ENCODE data around the gene RAP1B.

DNA sequence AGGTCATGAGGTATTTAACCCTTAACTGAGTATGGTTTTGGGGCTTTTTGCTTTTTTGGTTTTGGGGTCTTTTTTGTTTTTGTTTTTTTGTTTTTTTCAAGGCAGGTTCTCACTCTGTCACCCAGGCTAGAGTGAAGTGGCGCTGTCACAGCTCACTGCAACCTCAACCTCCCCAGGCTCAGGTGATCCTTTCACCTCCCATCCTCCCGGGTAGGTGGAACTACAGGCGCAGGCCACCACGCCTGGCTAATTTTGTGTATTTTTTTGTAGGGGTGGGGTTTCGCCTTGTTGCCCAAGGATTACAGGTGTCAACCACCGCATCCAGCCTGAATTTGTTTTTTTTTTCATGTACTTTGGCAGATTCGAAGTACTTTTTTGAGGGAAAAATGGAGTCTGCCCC lies 19.9 kb downstream of the RAP1B start:
- TF ChIP-seq EZH2 (IDR thresholded peaks at IDR 0.05) (no peak), POLR2AphosphoS5 (IDR thresholded peaks at IDR 0.05; ENCODE audit: borderline replicate concordance, low read depth, low read length) (no peak), FOXP2 (optimal IDR thresholded peaks at IDR 0.05; ENCODE audit: control extremely low read depth, extremely low read length, insufficient read depth) (no peak)

All from SK-N-MC (cell line).